SK-N-SH treated with all-trans-retinoic acid at 6 μM for 48 hours (cell line): ENCODE data around the gene SCFD1.

Experiments used
- ISL1 ChIP-seq: fragments of 250-450 bp; sonication (Bioruptor Pico); IDR thresholded peaks from 2 replicates; pipeline ENCODE4 v2.1.2; 2022; ENCODE audit warnings: mild to moderate bottlenecking, moderate library complexity
- PPARA ChIP-seq: fragments of 250-450 bp; sonication (Bioruptor Pico); IDR thresholded peaks from 2 replicates; pipeline ENCODE4 v1.5.0; 2020; ENCODE audit warnings: mild to moderate bottlenecking, borderline replicate concordance
- RARB ChIP-seq: fragments of 250-450 bp; sonication (Bioruptor Pico); IDR thresholded peaks from 2 replicates; pipeline ENCODE4 v1.8.0; 2021; ENCODE audit warnings: mild to moderate bottlenecking, moderate library complexity
- TOX ChIP-seq: fragments of 250-450 bp; sonication (Bioruptor Pico); IDR thresholded peaks from 2 replicates; pipeline ENCODE4 v1.8.0; 2021; ENCODE audit warnings: mild to moderate bottlenecking, moderate library complexity, borderline replicate concordance
- ZNF70 ChIP-seq: fragments of 450-650 bp; formaldehyde crosslinking; IDR thresholded peaks from 2 replicates; pipeline ENCODE4 v1.5.0; 2020; ENCODE audit warnings: mild to moderate bottlenecking, moderate library complexity
- TF ChIP-seq, protein P1 (sequence below): fragments of 250-450 bp; sonication (Bioruptor Pico); IDR thresholded peaks from 2 replicates; pipeline ENCODE4 v1.8.0; 2020; ENCODE audit warnings: mild to moderate bottlenecking, moderate library complexity, borderline replicate concordance

DNA sequence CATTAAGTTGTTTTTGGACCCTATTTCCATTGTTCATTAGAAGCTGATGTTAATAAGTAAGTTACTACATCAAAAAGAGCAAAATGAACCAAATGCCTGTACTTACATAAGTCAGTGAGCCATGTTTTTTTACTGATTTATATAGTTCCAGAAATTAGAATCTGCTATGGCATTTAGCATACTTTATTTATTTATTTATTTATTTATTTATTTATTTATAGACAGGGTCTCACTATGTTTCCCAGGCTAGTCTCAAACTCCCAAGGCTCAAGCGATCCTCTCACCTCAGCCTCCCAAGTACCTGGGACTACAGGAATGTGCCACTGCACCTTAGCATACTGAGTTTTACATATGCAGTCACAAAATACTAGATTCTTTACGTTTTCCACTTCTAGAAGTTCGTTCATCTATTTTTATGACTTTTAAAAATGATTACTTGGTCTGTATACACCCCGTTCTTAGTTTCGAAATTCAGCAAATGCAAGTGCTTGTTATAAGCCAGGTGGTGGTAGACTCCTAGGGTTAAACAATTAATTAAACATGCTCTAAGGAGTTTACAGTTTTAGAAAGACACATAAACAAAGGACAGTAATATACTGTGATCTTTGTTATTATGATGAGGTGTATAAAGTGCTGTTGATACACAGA, 69.8 kb downstream of the SCFD1 start:
- no peak for TF ChIP-seq ZNF70 (CRISPR knock-in tag)
- TF ChIP-seq, protein P1, sequence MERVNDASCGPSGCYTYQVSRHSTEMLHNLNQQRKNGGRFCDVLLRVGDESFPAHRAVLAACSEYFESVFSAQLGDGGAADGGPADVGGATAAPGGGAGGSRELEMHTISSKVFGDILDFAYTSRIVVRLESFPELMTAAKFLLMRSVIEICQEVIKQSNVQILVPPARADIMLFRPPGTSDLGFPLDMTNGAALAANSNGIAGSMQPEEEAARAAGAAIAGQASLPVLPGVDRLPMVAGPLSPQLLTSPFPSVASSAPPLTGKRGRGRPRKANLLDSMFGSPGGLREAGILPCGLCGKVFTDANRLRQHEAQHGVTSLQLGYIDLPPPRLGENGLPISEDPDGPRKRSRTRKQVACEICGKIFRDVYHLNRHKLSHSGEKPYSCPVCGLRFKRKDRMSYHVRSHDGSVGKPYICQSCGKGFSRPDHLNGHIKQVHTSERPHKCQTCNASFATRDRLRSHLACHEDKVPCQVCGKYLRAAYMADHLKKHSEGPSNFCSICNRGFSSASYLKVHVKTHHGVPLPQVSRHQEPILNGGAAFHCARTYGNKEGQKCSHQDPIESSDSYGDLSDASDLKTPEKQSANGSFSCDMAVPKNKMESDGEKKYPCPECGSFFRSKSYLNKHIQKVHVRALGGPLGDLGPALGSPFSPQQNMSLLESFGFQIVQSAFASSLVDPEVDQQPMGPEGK (CRISPR knock-in tag), result no peak
- TF ChIP-seq ISL1 (CRISPR knock-in tag), result no peak
- no peak for TF ChIP-seq PPARA
- TF ChIP-seq TOX (CRISPR knock-in tag), result no peak
- TF ChIP-seq RARB (CRISPR knock-in tag), result no peak
